Activated CD8-positive, alpha-beta memory T cell treated with anti-CD3 and anti-CD28 coated beads, Interleukin-2, amount 50 U/mL, for 1 hour (primary cell): ENCODE data around the gene TTF1.
A peak's percentile ranks its signal among the peaks of the same experiment; 100 is the strongest.

Experiments used
- DNase-seq: peaks from one replicate; pipeline ENCODE4 v3.0.0-alpha.2; 2020; ENCODE audit errors: extremely low read depth

The TTF1 gene

GRCh38 chr9:132365986-132366385, 40.7 kb downstream of the TTF1 start:
- no peak for DNase-seq

DNA sequence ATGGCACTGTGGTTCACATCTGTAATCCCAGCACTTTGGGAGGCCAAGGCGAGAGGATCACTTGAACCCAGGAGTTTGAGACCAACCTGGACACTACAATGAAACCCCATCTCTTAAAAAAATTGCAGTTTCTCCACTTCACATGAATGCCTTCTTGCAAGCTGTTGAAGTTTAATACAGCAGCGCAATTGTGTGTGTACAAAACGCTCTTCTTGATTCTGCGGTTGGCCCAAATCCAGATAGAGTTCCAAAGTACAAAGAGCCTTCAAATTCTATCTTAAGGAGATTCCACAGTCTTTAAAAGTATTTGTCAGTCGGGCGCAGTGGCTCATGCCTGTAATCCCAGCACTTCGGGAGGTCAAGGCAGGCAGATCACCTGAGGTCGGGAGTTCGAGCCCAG, 42.6 kb downstream of the TTF1 start:
- DNase-seq = no peak

DNA sequence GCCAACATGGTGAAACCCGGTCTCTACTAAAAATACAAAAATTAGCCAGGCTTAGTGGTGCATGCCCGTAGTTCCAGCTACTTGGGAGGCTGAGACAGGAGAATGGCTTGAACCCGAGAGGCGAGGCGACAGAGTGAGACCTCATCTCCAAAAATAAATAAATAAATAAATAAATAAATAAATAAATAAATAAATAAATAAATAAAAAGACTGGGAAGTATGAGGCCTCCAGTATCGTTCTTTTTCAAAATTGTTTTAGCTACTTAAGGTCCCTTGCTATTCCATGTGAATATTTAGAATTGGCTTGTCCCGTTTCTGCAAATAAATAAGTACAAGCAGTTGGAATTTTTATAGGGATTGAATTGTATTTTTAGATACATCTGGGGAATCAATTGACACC, 48.9 kb downstream of the TTF1 start:
- no peak for DNase-seq

DNA sequence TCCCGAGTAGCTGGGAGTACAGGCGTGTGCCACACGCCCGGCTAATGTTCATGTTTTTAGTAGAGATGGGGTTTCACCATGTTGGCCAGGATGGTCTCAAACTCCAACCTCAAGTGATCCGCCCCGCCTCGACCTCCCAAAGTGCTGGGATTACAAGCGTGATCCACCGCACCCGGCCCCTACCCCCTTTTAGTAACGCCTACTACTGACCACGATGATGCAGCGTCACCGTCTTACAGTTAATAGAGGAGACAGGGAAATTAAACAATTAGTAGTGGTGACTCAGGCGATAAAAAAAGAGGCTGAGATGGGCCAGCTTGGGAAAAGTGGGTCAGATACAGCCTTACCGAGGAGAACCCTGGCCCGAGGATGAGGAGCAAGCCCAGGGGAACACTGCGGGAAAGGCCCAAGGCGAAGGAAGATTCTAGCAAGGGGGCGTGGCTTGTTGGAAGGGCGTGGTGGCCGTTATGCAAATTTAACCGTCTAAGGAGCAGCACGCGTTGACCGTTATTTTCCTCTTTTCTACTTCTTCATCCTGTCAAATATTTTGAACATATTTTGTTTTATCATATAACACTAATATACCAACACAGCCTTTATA, 50.2 kb downstream of the TTF1 start:
- DNase-seq = no peak

GRCh38 chr9:132354637-132355355, 51.8 kb downstream of the TTF1 start, which contains the start of gene SETX:
Gene SETX, minus strand, starts transcription at chr9:132354986. Its CDS starts 5,558 bp downstream, at chr9:132349428.
- DNase-seq = peak; percentile 79

DNA sequence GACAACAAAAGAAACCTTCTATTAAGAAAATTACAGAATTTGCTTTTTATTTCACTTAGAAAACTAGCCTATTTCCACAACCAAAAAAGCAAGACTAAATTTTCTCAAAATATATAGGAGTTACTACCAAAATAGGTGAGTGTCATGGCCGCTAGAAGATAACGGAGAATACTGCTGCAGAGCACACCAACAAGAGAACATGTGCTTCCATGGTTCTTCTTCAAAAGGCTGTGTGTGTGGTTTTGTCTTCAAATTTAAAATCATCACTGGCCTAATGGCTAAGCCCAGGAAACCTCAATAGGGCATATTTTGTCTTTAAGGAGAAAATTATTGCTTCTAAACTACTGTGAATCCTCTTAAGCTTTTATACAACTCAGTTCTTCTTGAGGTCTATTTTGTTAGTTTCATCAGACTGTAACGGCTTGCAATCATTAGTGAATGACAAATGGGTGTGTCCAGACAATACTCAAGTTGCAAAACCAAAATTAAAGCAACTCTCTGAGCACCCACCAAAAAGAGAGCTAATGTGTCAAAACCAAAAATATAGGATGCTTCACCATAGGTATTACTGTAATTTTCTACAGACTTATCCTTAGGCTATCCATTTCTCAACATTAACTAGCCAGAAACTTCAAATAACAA, 55.1 kb downstream of the TTF1 start:
- no peak for DNase-seq

DNA sequence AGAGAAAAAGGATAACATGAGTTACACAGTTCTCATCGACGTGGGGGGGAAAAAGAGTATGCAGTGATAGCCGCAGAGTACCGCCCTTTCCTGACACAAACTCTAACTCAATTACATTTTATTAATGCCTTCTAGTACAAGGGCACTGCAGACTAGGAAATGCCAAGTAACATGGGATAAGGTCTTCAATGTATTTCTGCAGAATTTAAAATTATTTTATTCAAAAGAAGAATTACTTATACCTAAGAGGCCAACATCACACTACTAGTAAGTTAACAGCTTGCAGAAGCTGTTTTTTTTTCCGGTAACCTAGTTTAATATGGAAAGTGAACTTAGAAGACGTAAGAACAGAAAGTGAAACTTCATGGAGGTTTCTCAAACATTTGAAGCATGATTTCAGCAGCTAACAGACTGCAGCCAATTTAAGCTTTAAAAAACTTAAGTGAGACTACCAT, 55.8 kb downstream of the TTF1 start:
- DNase-seq = no peak

DNA sequence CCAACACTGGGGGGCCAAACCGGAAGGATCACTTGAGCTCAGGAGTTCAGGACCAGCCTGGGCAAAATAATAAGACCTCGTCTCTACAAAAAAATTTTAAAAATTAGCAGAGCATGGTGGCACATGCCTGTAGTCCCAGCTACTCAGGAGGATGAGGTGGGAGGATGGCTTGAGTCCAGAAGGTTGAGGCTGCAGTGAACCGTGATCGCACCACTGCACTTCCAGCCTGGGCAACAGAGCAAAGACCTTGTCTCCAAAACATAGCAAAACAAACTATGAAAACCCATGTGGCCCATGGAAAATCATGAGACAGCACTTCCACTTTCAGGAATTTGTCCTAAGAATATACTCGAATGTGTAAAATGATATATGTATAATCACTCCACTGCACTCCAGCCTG, 58.0 kb downstream of the TTF1 start:
- no peak for DNase-seq

DNA sequence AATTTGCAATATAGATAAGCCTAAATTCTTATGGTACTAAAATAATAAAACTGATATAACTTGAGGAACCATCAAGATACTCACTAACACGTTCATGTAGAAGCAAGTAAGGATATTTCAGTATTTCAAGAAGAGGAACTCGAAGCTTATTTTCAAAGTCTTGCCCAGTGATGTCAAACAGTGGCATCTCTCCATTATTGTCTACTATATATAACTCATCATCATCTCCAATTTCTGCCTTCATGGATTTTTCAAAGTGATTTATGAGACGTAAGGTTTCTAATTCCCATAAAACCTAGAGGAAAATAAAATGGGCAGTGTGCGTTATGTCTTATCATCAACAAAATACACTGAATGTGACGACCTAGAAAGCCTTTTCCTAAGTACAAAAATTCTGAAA, 60.5 kb downstream of the TTF1 start:
- no peak for DNase-seq

GRCh38 chr9:132341177-132341840, 65.3 kb downstream of the TTF1 start:
- DNase-seq = no peak

GRCh38 chr9:132334364-132334763, 72.3 kb downstream of the TTF1 start:
- DNase-seq = no peak

DNA sequence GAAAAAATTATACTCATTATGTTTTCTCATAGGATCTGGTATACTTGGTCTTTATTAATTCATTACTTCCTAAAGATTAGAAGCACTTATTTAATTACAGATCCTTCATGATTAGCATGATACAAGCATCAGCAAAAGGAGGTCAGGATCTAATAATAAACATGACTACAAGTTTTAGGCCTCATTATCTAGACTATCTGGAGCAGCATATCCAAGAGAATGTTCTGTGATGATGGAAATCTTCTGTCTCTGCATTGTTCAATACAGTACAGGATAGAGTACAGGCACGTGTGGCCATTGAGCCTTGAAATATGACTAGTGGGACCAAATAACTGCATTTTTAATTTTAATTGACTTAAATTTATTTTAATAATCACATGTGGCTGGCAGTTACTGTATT, 73.1 kb downstream of the TTF1 start:
- no peak for DNase-seq

GRCh38 chr9:132328580-132328979, 78.1 kb downstream of the TTF1 start:
- DNase-seq = no peak

GRCh38 chr9:132327537-132327936, 79.1 kb downstream of the TTF1 start:
- DNase-seq = no peak
